Kidney glomerular epithelial cell (primary cell): Measurements from ENCODE around the gene PSMG2.

ENCODE experiments used
- DNase-seq: peaks from one replicate; lab custom pipeline; 2025; lab: John Stamatoyannopoulos, UW

Gene PSMG2

DNA sequence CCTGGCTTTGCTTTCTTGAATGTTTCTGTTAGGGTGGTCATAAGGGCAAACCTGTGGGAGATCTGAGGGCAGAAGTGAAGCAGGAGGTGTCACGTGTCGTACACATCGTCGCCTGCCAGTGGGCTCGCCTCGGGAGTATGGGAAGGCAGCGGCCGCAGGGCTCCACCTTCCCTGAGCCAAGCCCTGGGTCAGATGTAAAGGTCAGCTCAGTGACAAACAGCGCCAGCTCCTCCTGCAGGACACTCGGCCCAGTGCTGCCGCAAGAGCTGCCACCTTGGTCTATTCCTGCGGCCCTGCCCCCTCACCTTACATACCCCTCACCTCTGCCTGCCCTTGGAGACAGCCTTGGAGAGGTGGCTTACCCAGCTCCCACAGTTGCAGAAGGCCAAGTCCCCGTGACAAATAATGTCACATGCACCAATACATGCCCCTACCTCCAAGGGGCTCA, 64.2 kb downstream of the PSMG2 start:
- no peak for DNase-seq

DNA sequence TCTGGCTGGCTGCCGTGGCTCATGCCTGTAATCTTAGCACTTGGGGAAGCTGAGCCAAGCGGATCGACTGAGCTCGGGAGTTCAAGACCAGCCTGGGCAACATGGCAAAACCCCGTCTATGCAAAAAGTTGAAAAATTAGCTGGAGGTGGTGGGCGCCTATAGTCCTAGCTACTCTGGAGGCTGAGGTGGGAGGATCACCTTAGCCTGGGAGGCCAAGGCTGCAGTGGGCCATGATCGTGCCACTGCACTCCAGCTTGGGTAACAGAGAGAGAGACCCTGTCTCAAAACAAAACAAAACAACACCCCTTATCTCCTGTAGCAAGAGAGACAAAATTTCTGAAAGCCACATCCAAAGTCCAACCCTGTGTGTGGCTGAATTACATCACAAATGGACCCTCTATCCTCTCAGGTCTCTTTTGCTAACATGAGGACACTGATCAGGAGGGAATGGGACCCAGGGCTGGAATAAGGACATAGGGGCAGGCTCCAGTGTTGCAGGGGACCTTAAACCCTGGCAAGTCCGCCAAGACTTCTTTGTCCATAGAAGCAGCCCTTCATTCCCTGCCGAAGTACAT, 64.8 kb downstream of the PSMG2 start:
- DNase-seq, result no peak

DNA sequence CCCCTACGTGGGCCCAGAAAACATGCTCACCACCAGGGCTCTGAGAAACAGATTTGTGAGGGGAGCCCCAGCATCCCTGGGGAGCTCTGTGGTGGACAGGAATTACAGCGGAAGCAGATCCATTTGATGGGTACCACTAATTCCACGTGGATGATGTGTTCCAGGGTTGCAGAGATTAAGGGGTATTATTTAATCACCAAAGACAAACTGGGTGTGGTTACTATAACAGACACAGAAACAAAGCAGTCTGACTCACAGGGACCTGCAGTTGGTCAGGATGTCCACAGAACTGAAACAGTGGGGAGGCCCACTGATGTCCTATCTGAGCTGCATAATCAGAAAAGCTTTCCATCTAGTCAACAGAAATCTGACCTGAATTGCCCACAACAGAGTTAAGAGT, 65.8 kb downstream of the PSMG2 start:
- no peak for DNase-seq

DNA sequence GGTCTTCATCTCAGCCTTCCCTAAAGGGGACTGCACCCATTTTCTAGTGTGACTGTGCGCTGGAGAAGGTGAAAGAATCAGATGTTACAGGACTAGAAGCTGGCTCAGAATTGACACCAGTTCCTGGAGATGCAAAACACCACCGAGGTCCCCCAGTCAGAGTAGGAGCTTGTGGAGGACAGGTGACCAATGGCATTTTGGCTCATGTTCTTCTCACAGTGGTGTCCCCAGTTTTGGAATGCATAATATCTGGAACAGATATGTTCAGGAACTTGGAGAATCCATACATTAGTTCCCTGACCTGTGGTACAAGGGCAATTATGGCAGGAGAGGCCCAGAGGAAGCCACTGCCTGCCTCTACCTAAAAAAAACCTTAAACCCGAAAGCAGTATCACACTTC, 66.3 kb downstream of the PSMG2 start:
- DNase-seq, result no peak

DNA sequence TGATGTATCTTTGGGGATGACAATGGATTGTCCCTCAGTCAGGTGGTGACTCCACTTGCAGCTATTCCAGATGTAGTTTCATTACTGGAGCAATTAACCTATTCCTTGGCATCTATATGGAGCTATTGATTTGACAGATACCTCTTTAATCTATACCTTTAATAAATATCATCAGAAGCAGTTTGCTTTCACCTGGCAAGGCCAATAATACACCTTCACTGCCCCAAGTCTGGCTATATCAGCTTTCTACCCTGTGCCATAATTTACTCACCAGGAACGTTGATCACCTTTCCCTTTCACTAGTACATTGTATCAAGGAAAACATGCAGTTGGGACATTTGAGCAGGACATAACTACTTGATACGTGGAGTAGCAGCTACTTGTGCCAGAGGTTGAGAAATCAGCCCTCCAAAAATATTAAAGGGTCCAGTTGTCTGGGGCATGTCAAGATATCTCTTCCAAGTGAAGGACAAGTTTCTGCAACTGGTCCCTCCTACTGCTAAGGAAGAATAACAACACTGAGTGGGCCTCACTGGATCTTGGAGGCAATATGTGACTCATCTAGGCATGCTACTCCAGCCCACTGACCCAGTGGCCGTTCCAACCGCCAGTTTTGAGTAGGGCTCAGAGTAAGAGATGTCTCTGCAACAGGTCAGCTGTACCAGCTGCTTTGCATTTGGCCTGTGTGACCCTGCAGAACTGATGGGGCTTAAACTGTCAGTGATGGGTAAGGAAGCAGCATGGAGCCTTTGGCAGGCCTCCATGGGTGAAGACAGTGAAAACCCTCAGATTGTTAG, 67.0 kb downstream of the PSMG2 start:
- no peak for DNase-seq

DNA sequence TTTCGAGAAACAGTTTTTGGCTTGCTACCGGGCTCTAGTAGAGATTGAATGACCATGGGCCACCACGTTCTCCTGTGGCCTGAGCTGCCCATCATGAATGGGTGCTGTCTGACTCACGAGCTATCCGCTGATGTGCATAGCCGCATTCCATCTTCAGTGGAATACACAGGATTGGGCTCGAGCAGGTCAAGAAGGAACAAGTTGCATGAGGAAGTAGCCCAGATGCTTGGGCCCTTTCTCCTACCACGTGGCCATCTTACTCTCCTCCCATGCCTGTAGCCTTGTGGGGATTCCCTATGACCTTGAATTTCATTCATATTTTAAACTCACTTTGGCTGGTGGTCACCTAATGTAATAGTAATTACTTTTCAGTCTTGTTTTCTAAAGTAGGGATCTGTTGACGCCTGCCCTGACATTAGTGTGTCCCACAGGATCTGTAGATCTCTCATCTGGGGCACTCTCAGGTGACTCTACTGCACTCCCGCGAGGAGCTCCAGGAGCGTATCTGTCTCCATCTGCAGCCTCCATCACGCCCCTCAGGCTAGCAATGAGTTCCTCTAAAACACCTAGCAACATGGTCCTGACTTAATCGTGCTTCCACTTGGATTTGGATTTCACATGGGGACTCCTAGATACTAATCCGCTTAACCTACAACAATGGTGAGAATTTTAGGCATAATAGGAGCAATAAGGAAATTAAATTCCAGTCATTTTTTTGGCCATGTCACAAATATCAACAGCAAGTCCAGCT, 67.8 kb downstream of the PSMG2 start:
- DNase-seq, result no peak

DNA sequence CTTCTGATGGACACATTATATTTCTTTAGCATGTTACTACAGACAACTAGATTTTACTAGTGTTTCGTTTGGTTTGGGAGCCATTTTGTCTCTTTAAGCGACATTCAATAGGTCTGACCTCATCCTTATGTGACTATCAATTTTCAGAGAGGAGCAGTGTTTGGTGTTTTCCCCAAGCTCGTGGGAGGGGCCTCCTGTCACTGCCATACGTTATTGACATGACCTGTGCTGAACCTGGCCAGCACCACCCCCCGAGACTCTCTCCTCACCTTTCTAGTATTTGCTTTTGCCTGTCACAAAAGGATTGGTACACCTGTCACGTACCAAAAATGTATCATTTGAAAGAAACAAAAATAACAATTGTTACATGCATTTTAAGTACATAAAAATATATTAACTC, 69.3 kb downstream of the PSMG2 start:
- DNase-seq, result no peak

DNA sequence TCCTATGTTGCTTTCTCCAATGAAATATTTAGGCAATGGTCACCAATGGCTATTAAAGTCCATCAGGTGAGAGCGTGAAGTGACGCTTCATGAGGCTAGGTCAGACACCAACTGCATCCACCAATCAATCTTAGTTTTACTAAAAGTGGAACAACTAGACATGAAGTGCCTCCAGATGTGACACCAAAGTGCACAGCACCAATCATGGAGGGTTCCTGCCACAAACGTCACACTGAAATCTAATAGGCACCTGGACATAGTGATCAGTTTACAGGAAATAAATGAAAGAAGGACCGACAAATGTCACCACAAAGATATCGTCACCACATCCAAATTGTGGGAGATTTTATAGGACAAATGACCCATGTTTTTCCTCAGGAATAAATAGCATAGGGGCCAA, 70.5 kb downstream of the PSMG2 start:
- DNase-seq, result no peak

DNA sequence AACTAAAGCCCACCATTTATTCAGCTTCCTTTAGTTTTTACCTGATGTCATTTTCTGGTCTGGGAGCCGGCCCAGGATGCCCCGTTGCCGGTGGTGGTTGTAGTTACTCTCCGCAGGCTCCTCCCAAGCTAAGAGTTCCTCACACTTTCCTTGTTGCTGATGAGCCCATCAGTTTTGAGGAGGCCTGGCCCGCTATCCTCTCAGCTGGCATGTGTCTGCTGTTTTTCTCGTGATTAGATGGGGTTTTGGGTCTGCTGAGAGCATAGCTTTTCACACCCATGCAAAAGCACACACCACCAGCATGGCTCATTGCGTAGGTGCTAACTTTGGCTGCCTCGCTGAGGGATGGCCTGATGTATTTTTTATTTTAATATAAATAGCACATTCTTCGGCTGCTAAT, 72.1 kb downstream of the PSMG2 start:
- DNase-seq, result no peak
